Astrocyte (in vitro differentiated cells and primary cell): ENCODE measurements around the gene LY6G6D.

Source experiments
- EZH2 ChIP-seq: IDR thresholded peaks from 2 replicates; pipeline ENCODE4 v1.6.1; 2012; ENCODE audit warnings: mild to moderate bottlenecking, low read length, inconsistent platforms; ENCODE audit not compliant: insufficient read depth
- TF ChIP-seq, protein P1 (sequence below): IDR thresholded peaks from 2 replicates; pipeline ENCODE4 v1.5.1; 2011; ENCODE audit warnings: low read depth, mild to moderate bottlenecking, inconsistent platforms, low read length, moderate library complexity; ENCODE audit not compliant: insufficient read depth

DNA sequence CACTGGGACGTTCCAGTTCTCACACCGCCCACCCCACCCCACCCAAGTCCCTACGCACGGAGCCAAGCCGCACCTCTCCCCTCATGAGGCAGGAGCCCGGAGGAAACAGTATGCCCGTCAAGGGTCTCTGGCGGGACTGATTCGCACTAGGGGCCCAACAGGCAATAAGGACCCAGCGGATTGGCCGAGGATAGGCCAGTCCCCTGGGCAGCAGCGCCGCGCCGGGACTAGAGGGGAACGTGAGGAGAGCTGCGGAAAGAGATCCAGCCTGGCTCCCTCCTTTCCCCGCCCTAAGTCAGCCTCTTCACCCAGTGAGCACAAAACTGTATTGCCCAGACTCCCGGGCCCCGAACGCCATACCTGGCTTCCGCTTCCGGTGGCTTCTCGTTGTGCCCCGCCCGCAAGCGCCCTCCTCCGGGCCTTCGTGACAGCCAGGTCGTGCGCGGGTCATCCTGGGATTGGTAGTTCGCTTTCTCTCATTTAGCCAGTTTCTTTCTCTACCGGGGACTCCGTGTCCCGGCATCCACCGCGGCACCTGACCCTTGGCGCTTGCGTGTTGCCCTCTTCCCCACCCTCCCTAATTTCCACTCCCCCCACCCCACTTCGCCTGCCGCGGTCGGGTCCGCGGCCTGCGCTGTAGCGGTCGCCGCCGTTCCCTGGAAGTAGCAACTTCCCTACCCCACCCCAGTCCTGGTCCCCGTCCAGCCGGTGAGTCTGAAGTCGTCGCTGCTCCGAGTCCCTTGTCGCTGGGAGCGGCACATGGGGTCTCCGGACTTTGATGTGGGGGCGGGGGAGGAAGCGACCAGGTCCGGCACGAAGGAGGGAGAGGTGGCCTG, 49.4 kb upstream of the LY6G6D start, which contains the start of gene CSNK2B:
- TF ChIP-seq, protein P1, sequence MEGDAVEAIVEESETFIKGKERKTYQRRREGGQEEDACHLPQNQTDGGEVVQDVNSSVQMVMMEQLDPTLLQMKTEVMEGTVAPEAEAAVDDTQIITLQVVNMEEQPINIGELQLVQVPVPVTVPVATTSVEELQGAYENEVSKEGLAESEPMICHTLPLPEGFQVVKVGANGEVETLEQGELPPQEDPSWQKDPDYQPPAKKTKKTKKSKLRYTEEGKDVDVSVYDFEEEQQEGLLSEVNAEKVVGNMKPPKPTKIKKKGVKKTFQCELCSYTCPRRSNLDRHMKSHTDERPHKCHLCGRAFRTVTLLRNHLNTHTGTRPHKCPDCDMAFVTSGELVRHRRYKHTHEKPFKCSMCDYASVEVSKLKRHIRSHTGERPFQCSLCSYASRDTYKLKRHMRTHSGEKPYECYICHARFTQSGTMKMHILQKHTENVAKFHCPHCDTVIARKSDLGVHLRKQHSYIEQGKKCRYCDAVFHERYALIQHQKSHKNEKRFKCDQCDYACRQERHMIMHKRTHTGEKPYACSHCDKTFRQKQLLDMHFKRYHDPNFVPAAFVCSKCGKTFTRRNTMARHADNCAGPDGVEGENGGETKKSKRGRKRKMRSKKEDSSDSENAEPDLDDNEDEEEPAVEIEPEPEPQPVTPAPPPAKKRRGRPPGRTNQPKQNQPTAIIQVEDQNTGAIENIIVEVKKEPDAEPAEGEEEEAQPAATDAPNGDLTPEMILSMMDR: no peak
- TF ChIP-seq EZH2: no peak
